Gastroesophageal sphincter (tissue), 4 donors: ENCODE data around the gene PSPN. TPM values are rescaled to one million over a fixed set of nuclear protein-coding genes. Genes with fewer than 3 reads are reported as not detected.

Experiments used
- ATAC-seq: fragments of 150-250 bp; one replicate; pipeline ENCODE4 v1.9.1; 2016; ENCODE audit warnings: mild to moderate bottlenecking, moderate library complexity
- H3K27ac ChIP-seq, 4 donors: fragments of 200-600 bp; sonication (generic) in 3 of 4; 1 replicate in 3 of 4; 2 replicates in 1 of 4; pipeline ENCODE4 v1.5.1; 2016 to 2019
- H3K27me3 ChIP-seq: fragments of 200-600 bp; sonication (generic); one replicate; pipeline ENCODE4 v1.5.1; 2019
- H3K36me3 ChIP-seq, 2 donors: fragments of 200-600 bp; sonication (generic); one replicate each; pipeline ENCODE4 v1.5.1; 2019; ENCODE audit warnings: control low read depth in 1 of 2
- H3K4me1 ChIP-seq, 3 donors: fragments of 200-600 bp; sonication (generic); 1 replicate in 2 of 3; 2 replicates in 1 of 3; pipeline ENCODE4 v1.5.1; 2016 to 2019; ENCODE audit warnings: control low read depth in 2 of 3
- H3K4me3 ChIP-seq, 2 donors: fragments of 200-600 bp; sonication (generic); one replicate each; pipeline ENCODE4 v1.5.1; 2019; ENCODE audit warnings: mild to moderate bottlenecking in 1 of 2, moderate library complexity in 1 of 2
- H3K9me3 ChIP-seq, 3 donors: fragments of 200-600 bp; sonication (generic); one replicate each; pipeline ENCODE4 v1.5.1; 2017 to 2019; ENCODE audit warnings: control low read depth in 2 of 3
- EP300 ChIP-seq: sonication (generic); formaldehyde crosslinking; IDR thresholded peaks from one replicate; pipeline ENCODE4 v1.6.1; 2017; ENCODE audit warnings: antibody characterized with exemption, mild to moderate bottlenecking
- POLR2A ChIP-seq, 2 donors: fragments of 450-650 bp; IDR thresholded peaks; one replicate each; pipeline ENCODE4 v1.6.1; 2017; ENCODE audit warnings: antibody characterized with exemption in 2 of 2, mild to moderate bottlenecking in 2 of 2, moderate library complexity in 1 of 2
- POLR2AphosphoS5 ChIP-seq: sonication (generic); formaldehyde crosslinking; IDR thresholded peaks from one replicate; pipeline ENCODE4 v1.6.1; 2017; ENCODE audit warnings: antibody characterized with exemption
- WGBS, 2 donors: methylation state at CpG; one replicate each; pipeline ENCODE4 v1.1.5; 2018; ENCODE audit warnings: low coverage in 1 of 2; 5-methylcytosine and 5-hydroxymethylcytosine counted together
- small RNA-seq, 4 donors: library from RNA; depleted of rRNA; stranded (forward); fragments of <200 nt; gene quantifications; one replicate each; pipeline ENCODE3, GENCODE V24; 2016
- total RNA-seq, 4 donors: library from RNA; depleted of rRNA; stranded (reverse); fragments of >200 nt; gene quantifications; one replicate each; pipeline ENCODE4 v1.1.0, GENCODE V29; 2016
- TF ChIP-seq, protein P1 (sequence below), 4 experiments: fragments of 200-600 bp in 2 of 4; fragments of 450-650 bp in 2 of 4; sonication (generic) in 1 of 4; IDR thresholded peaks; one replicate each; pipeline ENCODE4 v1.5.1; 2017 to 2019; ENCODE audit warnings: antibody characterized with exemption in 4 of 4, mild to moderate bottlenecking in 2 of 4, moderate library complexity in 2 of 4

PSPN gene
- total RNA-seq, 4 donors from 2014 or later: 0.67 to 2.4 (median 1.4) TPM

DNA sequence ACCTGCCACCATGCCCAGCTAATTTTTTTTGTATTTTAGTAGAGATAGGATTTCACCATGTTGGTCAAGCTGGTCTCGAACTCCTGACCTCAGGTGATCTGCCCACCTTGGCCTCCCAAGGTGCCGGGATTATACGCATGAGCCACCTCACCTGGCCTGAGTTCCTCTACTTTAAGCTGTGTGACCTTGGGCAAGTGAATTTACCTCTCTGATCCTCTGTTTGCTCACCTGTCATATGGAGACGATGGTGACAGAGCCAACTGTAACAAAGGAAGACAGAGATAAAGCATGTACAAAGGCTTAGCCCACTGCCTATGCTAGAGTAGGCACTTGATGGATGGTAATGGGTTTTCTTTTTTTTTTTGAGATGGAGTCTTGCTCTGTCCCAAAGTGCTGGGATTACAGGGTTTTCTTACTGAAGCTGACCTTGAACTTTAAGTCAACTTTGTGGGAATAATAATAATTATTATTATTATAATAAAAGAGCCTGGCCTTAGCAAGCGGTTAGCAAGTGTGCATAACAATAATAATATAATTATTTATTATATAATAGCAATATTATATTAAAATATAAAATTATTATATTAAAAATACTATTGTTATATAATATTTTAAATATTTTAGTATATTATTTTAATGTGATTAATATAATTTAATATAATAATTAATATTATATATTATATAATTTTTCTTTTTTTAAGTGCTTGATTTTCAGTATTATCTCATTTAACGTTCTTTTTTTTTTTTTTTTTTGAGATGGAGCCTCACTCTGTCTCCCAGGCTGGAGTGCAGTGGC, 41.0 kb downstream of the PSPN start:
- no peak for ATAC-seq
- H3K27me3 ChIP-seq: no peaks in the 10 kb centered on the region
- H3K36me3 ChIP-seq: no peaks in the 10 kb centered on the region
- H3K4me3 ChIP-seq: no peak overlapping the region
- H3K9me3 ChIP-seq: no peaks in the 10 kb centered on the region
- TF ChIP-seq POLR2AphosphoS5 (no peak), POLR2A (IDR thresholded peaks at IDR 0.05) (no peak), EP300 (no peak)
- TF ChIP-seq, protein P1, sequence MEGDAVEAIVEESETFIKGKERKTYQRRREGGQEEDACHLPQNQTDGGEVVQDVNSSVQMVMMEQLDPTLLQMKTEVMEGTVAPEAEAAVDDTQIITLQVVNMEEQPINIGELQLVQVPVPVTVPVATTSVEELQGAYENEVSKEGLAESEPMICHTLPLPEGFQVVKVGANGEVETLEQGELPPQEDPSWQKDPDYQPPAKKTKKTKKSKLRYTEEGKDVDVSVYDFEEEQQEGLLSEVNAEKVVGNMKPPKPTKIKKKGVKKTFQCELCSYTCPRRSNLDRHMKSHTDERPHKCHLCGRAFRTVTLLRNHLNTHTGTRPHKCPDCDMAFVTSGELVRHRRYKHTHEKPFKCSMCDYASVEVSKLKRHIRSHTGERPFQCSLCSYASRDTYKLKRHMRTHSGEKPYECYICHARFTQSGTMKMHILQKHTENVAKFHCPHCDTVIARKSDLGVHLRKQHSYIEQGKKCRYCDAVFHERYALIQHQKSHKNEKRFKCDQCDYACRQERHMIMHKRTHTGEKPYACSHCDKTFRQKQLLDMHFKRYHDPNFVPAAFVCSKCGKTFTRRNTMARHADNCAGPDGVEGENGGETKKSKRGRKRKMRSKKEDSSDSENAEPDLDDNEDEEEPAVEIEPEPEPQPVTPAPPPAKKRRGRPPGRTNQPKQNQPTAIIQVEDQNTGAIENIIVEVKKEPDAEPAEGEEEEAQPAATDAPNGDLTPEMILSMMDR (IDR thresholded peaks at IDR 0.05): no peak
- 83 to 91% methylated on average over 4 to 6 of the region's 6 CpGs for WGBS, 2 donors
- H3K27ac ChIP-seq: no peak overlapping the region
- H3K4me1 ChIP-seq: no peaks in the 10 kb centered on the region

DNA sequence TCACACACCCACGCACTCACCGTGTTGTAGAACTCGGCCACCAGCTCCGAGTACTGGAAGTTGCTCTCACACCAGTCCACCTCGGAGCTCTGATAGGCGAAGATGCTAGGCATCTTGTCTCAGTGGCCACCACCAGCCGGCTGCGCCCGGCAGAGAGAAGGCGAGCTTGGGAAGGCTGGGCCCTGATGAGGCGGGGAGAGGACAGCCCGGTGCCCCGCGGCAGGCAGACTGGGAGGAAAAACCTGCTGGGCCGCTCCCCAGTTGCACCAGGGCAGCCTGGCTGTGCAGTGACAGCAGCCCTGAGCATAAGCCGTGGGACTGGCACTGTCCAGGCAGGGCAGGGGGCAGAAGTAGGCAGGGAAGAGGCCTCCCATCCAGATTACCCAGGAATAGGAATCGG, 42.3 kb downstream of the PSPN start, which contains the start of gene ACER1:
Gene ACER1, minus strand, starts transcription at position 174 of the 400 bp plus-strand sequence. Its CDS starts 61 bp downstream, at position 113.
- no peak within 1 kb of the TSS for H3K4me3 ChIP-seq
- no peaks in the 10 kb centered on the region for H3K9me3 ChIP-seq
- no peaks in the 10 kb centered on the region for H3K27me3 ChIP-seq
- H3K36me3 ChIP-seq: no peaks in the 10 kb centered on the region
- no peak within 1 kb of the TSS for H3K27ac ChIP-seq
- no peaks in the 10 kb centered on the region for H3K4me1 ChIP-seq
- WGBS, 2 donors: 77 to 85% methylated on average over 5 of the region's 17 CpGs
- no peak for TF ChIP-seq POLR2A (IDR thresholded peaks at IDR 0.05)
- no peak for TF ChIP-seq EP300
- TF ChIP-seq, protein P1 (IDR thresholded peaks at IDR 0.05): no peak
- no peak for TF ChIP-seq POLR2AphosphoS5
- no peak for ATAC-seq

DNA sequence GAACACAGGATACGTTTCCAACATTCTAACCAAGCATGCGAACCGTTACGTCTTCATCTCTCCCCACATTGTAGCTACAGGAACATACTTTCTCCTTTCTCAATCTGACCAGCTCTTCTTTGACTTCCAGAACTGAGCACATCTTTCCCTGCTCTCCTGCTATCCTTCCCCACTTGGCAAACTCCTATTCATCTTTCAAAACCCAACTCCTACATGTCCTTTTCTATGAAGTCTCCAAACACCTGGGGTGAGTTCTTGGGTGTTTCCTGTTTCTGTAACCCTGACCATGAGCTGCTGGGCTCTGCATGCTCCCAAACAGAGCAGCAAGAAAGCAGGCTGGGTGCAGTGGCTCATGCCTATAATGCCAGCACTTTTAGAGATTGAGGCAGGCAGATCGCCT, 48.9 kb downstream of the PSPN start:
- TF ChIP-seq POLR2AphosphoS5 (no peak), EP300 (no peak), POLR2A (IDR thresholded peaks at IDR 0.05) (no peak)
- TF ChIP-seq, protein P1 (IDR thresholded peaks at IDR 0.05): no peak
- H3K4me3 ChIP-seq: no peak overlapping the region
- H3K27ac ChIP-seq: no peak overlapping the region
- H3K4me1 ChIP-seq: no peaks in the 10 kb centered on the region
- 79 to 93% methylated on average over 3 to 4 of the region's 5 CpGs for WGBS, 2 donors
- H3K36me3 ChIP-seq: no peaks in the 10 kb centered on the region
- H3K27me3 ChIP-seq: peaks cover 26% of the 10 kb centered on the region
- H3K9me3 ChIP-seq: no peaks in the 10 kb centered on the region
- ATAC-seq: no peak

DNA sequence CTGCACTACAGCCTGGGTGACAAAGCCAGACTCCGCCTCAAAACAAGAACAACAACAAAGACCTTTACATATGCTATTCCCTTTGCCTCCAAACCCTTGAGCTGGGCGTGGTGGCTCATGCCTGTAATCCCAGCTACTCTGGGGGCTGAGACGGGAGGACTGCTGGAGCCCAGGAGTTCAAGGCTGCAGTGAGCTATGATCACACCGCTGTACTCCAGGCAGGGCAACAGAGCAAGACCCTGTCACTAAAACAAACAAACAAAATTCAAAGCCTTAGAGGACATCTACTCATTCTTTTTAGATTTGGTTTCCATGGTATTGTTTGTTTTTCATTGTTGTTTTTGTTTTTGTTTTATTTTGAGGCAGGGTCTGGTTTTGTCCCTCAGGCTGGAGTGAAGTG, 50.1 kb downstream of the PSPN start:
- no peaks in the 10 kb centered on the region for H3K9me3 ChIP-seq
- H3K4me3 ChIP-seq: no peak overlapping the region
- WGBS, 2 donors: 86 to 89% methylated on average over 1 to 3 of the region's 4 CpGs

More for the DNA sequence above, 50.1 kb downstream of the PSPN start:
- no peak for TF ChIP-seq EP300
- TF ChIP-seq POLR2AphosphoS5: no peak
- no peaks in the 10 kb centered on the region for H3K36me3 ChIP-seq
- no peaks in the 10 kb centered on the region for H3K4me1 ChIP-seq
- H3K27ac ChIP-seq: no peak overlapping the region
- H3K27me3 ChIP-seq: peaks cover 35% of the 10 kb centered on the region
- no peak for ATAC-seq

Small RNA genes within 50 kb of the gene (small RNA-seq; reads per million reads assigned to genes)
- gene MIR6790 (0 reads per million in 4 donors), gene MIR6885 (0 to 0.27 (median 0) reads per million in 4 donors)

Other genes starting within 250 kb of the PSPN start
- 1 to 10 TPM in 2 of 4 donors, under 1 TPM in 1, not detected in 1; 0.47 to 2.0 (median 1.6) TPM for gene ACSBG2, start 240.3 kb downstream of the PSPN start, total RNA-seq
- gene MLLT1, start 96.0 kb downstream of the PSPN start, total RNA-seq: 10 to 100 TPM; 21.4 to 42.5 (median 23.8) TPM
- not detected for gene ACER1, start 42.3 kb downstream of the PSPN start, total RNA-seq
- gene CLPP, start 14.4 kb downstream of the PSPN start, total RNA-seq: 10 to 100 TPM; 40.2 to 86.1 (median 63.8) TPM
- 10 to 100 TPM; 41.9 to 75.1 (median 45.7) TPM for gene ALKBH7, start 3.1 kb downstream of the PSPN start, total RNA-seq
- 10 to 100 TPM; 44.7 to 62.8 (median 51.4) TPM for gene GTF2F1, start 17.2 kb upstream of the PSPN start, total RNA-seq
- gene KHSRP, start 48.9 kb upstream of the PSPN start, total RNA-seq: 100 to 1,000 TPM; 102 to 218 (median 126) TPM
- gene SLC25A41, start 57.8 kb upstream of the PSPN start, total RNA-seq: 1 to 10 TPM in 1 of 4 donors, under 1 TPM in 1, not detected in 2; 0.27 to 1.3 TPM
- gene SLC25A23, start 83.9 kb upstream of the PSPN start, total RNA-seq: 100 to 1,000 TPM; 111 to 328 (median 240) TPM
- gene CRB3, start 88.3 kb upstream of the PSPN start, total RNA-seq: 1 to 10 TPM in 2 of 4 donors, under 1 TPM in 1, not detected in 1; 0.85 to 6.2 (median 1.6) TPM
- gene DENND1C, start 105.9 kb upstream of the PSPN start, total RNA-seq: 1 to 10 TPM in 3 of 4 donors, under 1 TPM in 1; 0.57 to 6.1 (median 1.5) TPM
- gene TUBB4A, start 126.4 kb upstream of the PSPN start, total RNA-seq: 1 to 10 TPM; 1.2 to 3.2 (median 2.2) TPM
- under 1 TPM in 2 of 4 donors, not detected in 2; 0.17 to 0.27 TPM for gene TNFSF9, start 155.1 kb upstream of the PSPN start, total RNA-seq
- gene CD70, start 215.2 kb upstream of the PSPN start, total RNA-seq: 1 to 10 TPM in 1 of 4 donors, not detected in 3; 2.2 TPM